ENCODE results near the gene FBXO47.

Gene FBXO47

GRCh38 chr17:38910325-38910724 lies 56.9 kb downstream of the FBXO47 start:
- TF ChIP-seq POLR2A (IDR thresholded peaks at IDR 0.05; ENCODE audit: low read length) (no peak), GATA1 (IDR thresholded peaks at IDR 0.05; ENCODE audit: low read depth, low read length) (no peak)
- DNase-seq: no peak

DNA sequence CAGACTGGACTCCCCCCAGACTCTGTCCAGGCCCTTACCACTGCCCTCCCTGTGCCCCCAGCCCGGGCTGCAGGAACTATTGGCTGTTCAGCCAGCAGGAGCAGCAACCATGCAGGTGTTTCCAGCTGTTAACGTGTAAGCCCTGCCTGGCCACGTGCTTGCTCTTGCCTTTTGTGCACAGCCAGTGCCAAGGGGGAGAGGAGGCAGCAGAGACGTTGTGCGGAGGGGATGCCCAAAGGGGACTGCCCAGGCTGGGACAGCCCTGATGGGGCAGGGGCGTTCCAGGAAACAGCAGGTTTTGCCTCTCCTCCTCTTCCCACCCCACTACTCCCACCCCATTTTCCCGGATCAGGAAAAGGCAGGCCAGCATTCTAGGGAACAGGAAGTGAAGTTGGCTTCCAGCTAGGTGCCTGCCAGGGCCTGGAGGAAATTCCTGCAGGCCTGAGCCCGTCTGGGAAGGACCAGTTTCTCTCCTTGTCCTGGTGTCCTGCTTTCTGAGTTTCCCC lies 58.5 kb downstream of the FBXO47 start:
- TF ChIP-seq POLR2A (IDR thresholded peaks at IDR 0.05; ENCODE audit: low read length) (no peak), GATA1 (IDR thresholded peaks at IDR 0.05; ENCODE audit: low read depth, low read length) (no peak)
- no peak for DNase-seq

- DNase-seq: no peak
- no peak for TF ChIP-seq GATA1 (IDR thresholded peaks at IDR 0.05; ENCODE audit: low read depth, low read length)
- TF ChIP-seq POLR2A (IDR thresholded peaks at IDR 0.05; ENCODE audit: low read length): no peak
Measured at GRCh38 chr17:38907930-38908675, 59.1 kb downstream of the FBXO47 start.

DNA sequence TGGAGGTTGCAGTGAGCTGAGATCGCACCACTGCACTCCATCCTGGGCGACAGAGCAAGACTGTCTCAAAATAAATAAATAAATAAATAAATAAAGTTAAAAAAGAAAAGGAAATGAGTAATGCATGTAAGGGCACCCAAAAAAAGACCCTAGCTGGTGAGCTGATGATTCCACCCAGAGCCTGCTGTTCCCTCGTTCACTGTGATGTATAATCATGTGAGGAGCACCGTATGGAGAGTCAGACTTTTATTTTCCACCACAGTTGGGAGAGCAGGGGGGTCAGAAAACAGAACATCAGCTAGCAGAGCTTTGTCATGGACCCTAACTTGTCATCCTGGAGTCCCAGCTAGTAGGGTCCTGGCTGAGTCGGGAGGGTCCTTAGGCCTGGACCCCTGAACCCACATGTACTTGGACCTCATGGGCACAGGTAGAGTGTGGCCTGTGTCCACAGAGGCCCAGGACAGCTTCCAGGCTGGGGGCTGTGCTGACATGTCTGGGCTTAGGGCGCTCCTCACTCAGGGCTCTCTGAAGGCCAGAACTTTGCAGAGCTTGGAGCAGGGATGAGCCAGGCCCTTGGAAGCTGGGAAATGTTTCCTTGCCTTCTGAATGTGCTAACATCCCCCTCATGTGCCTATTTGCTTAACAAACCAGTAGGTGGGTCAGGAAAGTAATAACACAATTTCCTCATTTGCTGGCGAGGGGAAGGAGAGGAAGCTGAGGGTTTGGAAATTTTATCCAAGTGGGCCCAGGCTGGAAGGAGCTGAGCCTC lies 60.6 kb downstream of the FBXO47 start:
- no peak for DNase-seq
- TF ChIP-seq POLR2A (IDR thresholded peaks at IDR 0.05; ENCODE audit: low read length) (no peak), GATA1 (IDR thresholded peaks at IDR 0.05; ENCODE audit: low read depth, low read length) (no peak)

GRCh38 chr17:38905375-38905774 lies 61.8 kb downstream of the FBXO47 start:
- no peak for TF ChIP-seq POLR2A (IDR thresholded peaks at IDR 0.05; ENCODE audit: low read length)
- TF ChIP-seq GATA1 (IDR thresholded peaks at IDR 0.05; ENCODE audit: low read depth, low read length): no peak
- no peak for DNase-seq

DNA sequence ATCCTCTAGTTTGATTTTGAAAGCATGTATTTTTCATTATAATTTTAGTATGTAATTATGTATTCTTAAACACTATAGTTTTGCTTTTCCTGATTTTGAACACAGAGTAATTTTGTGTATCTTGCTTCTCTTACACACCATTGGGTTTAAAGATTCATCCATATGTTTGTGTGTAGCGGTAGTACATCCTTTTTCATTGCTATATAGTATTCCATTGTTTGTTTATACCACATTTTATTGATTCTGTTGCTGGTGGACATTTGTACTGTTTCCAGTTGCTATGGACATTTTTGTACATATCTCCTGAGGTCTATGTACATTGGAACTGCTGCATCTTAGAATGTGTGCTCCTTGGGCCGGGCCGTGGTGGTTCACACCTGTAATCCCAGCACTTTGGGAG lies 62.3 kb downstream of the FBXO47 start:
- no peak for TF ChIP-seq POLR2A (IDR thresholded peaks at IDR 0.05; ENCODE audit: low read length)
- TF ChIP-seq GATA1 (IDR thresholded peaks at IDR 0.05; ENCODE audit: low read depth, low read length): no peak
- DNase-seq: no peak

DNA sequence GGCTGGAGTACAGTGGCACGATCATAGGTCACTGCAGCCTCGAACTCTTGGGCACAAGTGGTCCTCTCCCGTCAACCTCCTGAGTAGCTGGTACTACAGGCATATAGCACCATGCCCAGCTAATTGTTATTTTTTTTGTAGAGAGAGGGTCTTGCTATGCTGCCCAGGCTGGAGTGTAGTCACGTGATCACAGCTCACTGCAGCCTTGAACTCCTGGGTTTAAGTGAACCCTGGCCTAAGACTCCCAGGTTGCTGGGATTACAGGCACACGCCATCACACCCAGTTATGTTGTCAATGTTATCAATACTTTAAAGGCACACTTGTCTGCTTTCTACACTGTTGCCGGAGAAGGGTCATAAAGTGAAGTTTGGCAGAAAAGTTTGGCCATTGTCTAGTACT lies 63.8 kb downstream of the FBXO47 start:
- no peak for DNase-seq
- TF ChIP-seq POLR2A (IDR thresholded peaks at IDR 0.05; ENCODE audit: low read length) (no peak), GATA1 (IDR thresholded peaks at IDR 0.05; ENCODE audit: low read depth, low read length) (no peak)

DNA sequence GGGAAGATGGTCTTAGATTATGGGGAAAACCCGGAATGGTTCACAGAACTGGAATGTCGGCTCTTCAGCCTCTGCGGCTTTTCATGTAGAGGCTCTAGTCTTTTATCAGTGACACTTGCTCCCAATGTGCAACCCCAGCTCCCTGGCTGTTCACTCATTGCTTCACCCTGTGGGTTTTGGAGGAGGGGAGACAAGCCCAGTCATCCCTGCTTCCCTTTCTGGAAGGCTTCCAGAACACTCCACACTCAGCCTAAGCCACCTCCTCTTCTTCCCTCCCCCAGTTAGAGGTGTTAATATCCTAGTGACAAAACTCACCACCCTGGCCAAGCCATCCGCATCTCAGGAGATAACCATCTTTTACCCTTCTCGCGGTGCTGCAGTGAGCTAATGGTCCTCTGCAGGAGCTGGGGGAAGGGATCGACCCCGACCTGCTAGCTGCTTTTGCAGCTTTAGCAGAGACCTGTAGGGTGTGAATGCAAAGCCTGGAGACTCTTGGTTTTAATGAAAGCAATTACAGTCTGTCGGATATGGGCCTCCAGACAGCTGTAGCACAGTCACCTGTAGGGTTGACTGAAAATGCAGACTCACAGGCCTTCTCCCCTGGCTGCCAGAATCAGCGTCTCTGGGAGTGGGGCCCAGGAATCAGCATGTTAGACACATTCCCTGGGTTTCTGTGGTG lies 66.1 kb downstream of the FBXO47 start:
- DNase-seq: peak; percentile 9 to 17
- TF ChIP-seq GATA1 (IDR thresholded peaks at IDR 0.05; ENCODE audit: low read depth, low read length) (no peak), POLR2A (IDR thresholded peaks at IDR 0.05; ENCODE audit: low read length) (no peak)

- TF ChIP-seq GATA1 (IDR thresholded peaks at IDR 0.05; ENCODE audit: low read depth, low read length) (no peak), POLR2A (IDR thresholded peaks at IDR 0.05; ENCODE audit: low read length) (no peak)
- DNase-seq: no peak
Measured at GRCh38 chr17:38899421-38899820, 67.8 kb downstream of the FBXO47 start.

GRCh38 chr17:38898812-38899348 lies 68.3 kb downstream of the FBXO47 start:
- DNase-seq: no peak
- TF ChIP-seq POLR2A (IDR thresholded peaks at IDR 0.05; ENCODE audit: low read length) (no peak), GATA1 (IDR thresholded peaks at IDR 0.05; ENCODE audit: low read depth, low read length) (no peak)

DNA sequence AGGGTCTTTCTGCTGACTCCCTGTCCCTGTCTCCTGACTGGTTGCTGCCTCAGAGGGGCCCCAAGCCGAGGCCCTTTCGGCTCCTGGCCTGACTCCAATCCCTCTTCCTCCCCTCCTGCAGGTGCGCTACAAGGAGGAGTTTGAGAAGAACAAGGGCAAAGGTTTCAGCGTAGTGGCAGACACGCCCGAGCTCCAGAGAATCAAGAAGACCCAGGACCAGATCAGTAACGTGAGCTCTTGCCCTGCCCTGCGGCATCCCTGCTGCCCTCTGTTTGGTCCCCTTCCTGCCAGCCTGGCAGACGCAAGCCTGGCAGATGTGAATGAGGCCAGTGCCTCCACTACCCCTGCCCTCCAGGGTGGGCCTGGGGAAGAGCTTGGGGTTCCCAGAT lies 68.9 kb downstream of the FBXO47 start:
- TF ChIP-seq POLR2A (IDR thresholded peaks at IDR 0.05; ENCODE audit: low read length): no peak
- no peak for TF ChIP-seq GATA1 (IDR thresholded peaks at IDR 0.05; ENCODE audit: low read depth, low read length)
- DNase-seq: no peak

DNA sequence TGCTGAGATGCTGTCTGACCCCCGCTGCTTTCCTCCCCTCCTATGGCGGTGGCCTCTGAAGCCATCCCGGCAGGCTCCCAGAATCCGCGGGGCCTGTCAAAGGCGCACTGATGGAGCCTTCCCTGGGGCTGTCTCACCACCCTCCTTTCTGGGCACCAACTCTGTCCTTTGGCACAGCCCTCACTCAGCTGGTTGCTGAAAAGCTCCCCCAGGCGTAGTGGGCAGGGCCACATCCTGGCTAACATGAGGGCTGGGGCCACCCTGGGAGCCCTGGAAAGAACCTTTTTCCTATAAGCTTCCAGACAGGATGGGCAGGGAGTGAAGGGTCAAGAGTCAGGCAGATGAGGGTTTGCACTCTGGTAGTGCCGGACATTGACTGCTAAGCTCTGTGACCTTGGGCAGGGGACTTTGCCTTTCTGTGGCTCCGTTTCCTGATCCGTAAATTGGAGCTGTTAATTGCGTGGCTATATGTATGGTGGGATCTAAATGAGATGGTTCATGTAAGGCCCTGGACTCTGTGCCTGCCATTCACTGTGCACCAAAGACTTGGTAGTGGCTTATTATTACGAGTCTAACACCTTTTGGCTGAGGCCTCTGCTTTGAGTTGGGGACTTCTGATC lies 69.4 kb downstream of the FBXO47 start:
- DNase-seq: no peak
- no peak for TF ChIP-seq POLR2A (IDR thresholded peaks at IDR 0.05; ENCODE audit: low read length)
- TF ChIP-seq GATA1 (IDR thresholded peaks at IDR 0.05; ENCODE audit: low read depth, low read length): no peak

DNA sequence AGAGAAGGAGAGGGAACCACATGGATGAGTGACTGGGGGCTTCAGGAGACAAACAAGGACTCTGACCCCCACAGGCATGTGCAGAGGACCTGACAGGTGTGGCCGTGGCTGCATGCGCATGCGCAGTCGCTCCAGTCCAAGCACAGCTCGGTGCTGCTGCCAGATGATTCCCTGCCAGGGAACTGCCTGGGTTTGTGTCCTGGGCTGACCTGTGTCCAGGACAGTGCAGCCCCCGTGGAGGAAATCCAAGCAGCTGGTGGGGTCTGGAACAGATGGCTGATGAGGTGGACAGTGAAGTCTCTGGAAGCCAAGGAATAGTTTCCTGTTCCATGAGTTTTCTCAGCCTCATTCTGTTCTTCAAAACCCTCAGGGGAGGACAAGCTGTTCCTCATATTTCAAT lies 70.0 kb downstream of the FBXO47 start:
- no peak for DNase-seq
- TF ChIP-seq POLR2A (IDR thresholded peaks at IDR 0.05; ENCODE audit: low read length): no peak
- no peak for TF ChIP-seq GATA1 (IDR thresholded peaks at IDR 0.05; ENCODE audit: low read depth, low read length)

Data from erythroblast (primary cell).